Neuron (in vitro differentiated cells): Measurements from ENCODE around the gene NBEA.

Experiments used
- H2AFZ ChIP-seq: one replicate; pipeline ENCODE4 v1.6.1; 2013; ENCODE audit warnings: low read depth, mild to moderate bottlenecking, inconsistent platforms, low read length, moderate library complexity
- H3K27me3 ChIP-seq: one replicate; pipeline ENCODE4 v1.6.1; 2013; ENCODE audit warnings: low read length; ENCODE audit not compliant: insufficient read depth
- H3K36me3 ChIP-seq: one replicate; pipeline ENCODE4 v1.6.1; 2013; ENCODE audit warnings: low read length; ENCODE audit not compliant: insufficient read depth
- H3K4me1 ChIP-seq: one replicate; pipeline ENCODE4 v1.6.1; 2013; ENCODE audit warnings: low read length; ENCODE audit not compliant: insufficient read depth
- H3K4me3 ChIP-seq: 2 replicates; pipeline ENCODE4 v1.5.1; 2013; ENCODE audit warnings: mild to moderate bottlenecking, low read length, moderate library complexity
- H3K9me3 ChIP-seq: one replicate; pipeline ENCODE4 v1.6.1; 2013; ENCODE audit warnings: low read length

Gene NBEA

GRCh38 chr13:35485424-35485823 lies 543.4 kb downstream of the NBEA start:
- Histone ChIP-seq H3K9me3 (no peaks in the 10 kb centered on the region), H3K27me3 (no peaks in the 10 kb centered on the region), H2AFZ (no peak overlapping the region), H3K36me3 (no peaks in the 10 kb centered on the region), H3K4me1 (peaks cover 3% of the 10 kb centered on the region), H3K4me3 (no peak overlapping the region)

DNA sequence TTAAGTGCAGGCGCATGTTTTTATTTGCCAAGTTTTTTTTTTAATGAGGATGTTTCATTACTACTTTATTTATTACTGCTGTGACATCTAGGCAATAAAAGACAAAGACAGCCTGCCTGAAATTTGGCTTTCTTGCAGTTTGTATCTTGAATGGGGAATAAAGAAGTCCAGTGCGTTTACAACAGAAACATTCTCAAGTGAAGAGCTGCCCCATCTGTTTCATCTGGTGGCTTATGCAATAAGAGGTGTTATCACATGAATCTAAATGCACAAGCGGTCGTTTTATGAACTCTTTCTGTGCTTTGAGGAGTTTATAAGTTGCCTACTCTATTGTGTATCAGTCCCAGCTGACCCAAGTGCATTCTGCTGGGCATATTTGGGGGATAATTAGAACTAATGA lies 547.0 kb downstream of the NBEA start:
- no peak overlapping the region for H3K4me3 ChIP-seq
- no peaks in the 10 kb centered on the region for H3K9me3 ChIP-seq
- H3K4me1 ChIP-seq = peaks cover 3% of the 10 kb centered on the region
- no peak overlapping the region for H2AFZ ChIP-seq
- H3K36me3 ChIP-seq = no peaks in the 10 kb centered on the region
- no peaks in the 10 kb centered on the region for H3K27me3 ChIP-seq

DNA sequence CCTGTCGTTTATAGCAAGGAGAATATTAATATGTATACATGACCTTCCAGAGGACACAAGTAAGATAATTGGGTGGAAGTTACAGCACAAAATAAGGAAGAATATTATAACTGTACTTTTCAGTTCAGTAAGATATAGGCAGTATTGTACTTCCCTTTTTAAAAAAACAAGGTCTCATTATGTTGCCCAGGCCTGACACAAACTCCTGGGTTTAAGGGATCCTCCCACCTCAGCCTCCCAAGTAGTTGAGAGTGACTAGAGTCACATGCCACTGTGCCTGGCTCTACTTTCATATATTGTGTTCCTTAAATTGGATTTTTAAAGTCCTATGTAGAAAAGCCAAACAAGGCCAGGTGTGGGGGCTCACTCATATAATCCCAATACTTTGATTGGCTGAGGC lies 553.9 kb downstream of the NBEA start:
- Histone ChIP-seq H2AFZ (no peak overlapping the region), H3K4me1 (peaks cover 24% of the 10 kb centered on the region), H3K9me3 (no peaks in the 10 kb centered on the region), H3K27me3 (no peaks in the 10 kb centered on the region), H3K36me3 (no peaks in the 10 kb centered on the region), H3K4me3 (no peak overlapping the region)

- H3K4me3 ChIP-seq = no peak overlapping the region
- H2AFZ ChIP-seq = no peak overlapping the region
- no peaks in the 10 kb centered on the region for H3K36me3 ChIP-seq
- no peaks in the 10 kb centered on the region for H3K27me3 ChIP-seq
- peaks cover 31% of the 10 kb centered on the region for H3K4me1 ChIP-seq
- H3K9me3 ChIP-seq = no peaks in the 10 kb centered on the region
These were observed 554.8 kb downstream of the NBEA start for GRCh38 chr13:35496761-35497386.

GRCh38 chr13:35498231-35498630 lies 556.2 kb downstream of the NBEA start:
- Histone ChIP-seq H3K36me3 (no peaks in the 10 kb centered on the region), H3K4me1 (peaks cover 38% of the 10 kb centered on the region), H3K9me3 (no peaks in the 10 kb centered on the region)

GRCh38 chr13:35499196-35499662 lies 557.2 kb downstream of the NBEA start:
- no peaks in the 10 kb centered on the region for H3K9me3 ChIP-seq
- H3K27me3 ChIP-seq = no peaks in the 10 kb centered on the region
- no peak overlapping the region for H3K4me3 ChIP-seq

More at GRCh38 chr13:35498231-35498630, 556.2 kb downstream of the NBEA start:
- no peaks in the 10 kb centered on the region for H3K27me3 ChIP-seq
- H2AFZ ChIP-seq = no peak overlapping the region
- H3K4me3 ChIP-seq = no peak overlapping the region

GRCh38 chr13:35499676-35500075 lies 557.6 kb downstream of the NBEA start:
- Histone ChIP-seq H3K9me3 (no peaks in the 10 kb centered on the region), H3K27me3 (no peaks in the 10 kb centered on the region), H3K4me1 (peaks cover 38% of the 10 kb centered on the region), H2AFZ (no peak overlapping the region), H3K4me3 (no peak overlapping the region), H3K36me3 (no peaks in the 10 kb centered on the region)

More at GRCh38 chr13:35499196-35499662, 557.2 kb downstream of the NBEA start:
- peaks cover 38% of the 10 kb centered on the region for H3K4me1 ChIP-seq
- H2AFZ ChIP-seq = no peak overlapping the region
- no peaks in the 10 kb centered on the region for H3K36me3 ChIP-seq

- Histone ChIP-seq H3K4me1 (peaks cover 38% of the 10 kb centered on the region), H3K4me3 (no peak overlapping the region), H3K36me3 (no peaks in the 10 kb centered on the region)
These were observed 558.1 kb downstream of the NBEA start for GRCh38 chr13:35500144-35500543.

GRCh38 chr13:35501661-35502235 lies 559.7 kb downstream of the NBEA start:
- Histone ChIP-seq H3K36me3 (no peaks in the 10 kb centered on the region), H3K9me3 (no peaks in the 10 kb centered on the region), H3K4me3 (no peak overlapping the region), H2AFZ (no peak overlapping the region), H3K4me1 (peaks cover 38% of the 10 kb centered on the region), H3K27me3 (no peaks in the 10 kb centered on the region)

More at GRCh38 chr13:35500144-35500543, 558.1 kb downstream of the NBEA start:
- no peak overlapping the region for H2AFZ ChIP-seq
- H3K27me3 ChIP-seq = no peaks in the 10 kb centered on the region
- H3K9me3 ChIP-seq = no peaks in the 10 kb centered on the region

GRCh38 chr13:35502456-35502855 lies 560.4 kb downstream of the NBEA start:
- Histone ChIP-seq H3K27me3 (no peaks in the 10 kb centered on the region), H3K4me1 (peaks cover 38% of the 10 kb centered on the region), H3K36me3 (no peaks in the 10 kb centered on the region), H3K4me3 (no peak overlapping the region), H2AFZ (no peak overlapping the region), H3K9me3 (no peaks in the 10 kb centered on the region)

DNA sequence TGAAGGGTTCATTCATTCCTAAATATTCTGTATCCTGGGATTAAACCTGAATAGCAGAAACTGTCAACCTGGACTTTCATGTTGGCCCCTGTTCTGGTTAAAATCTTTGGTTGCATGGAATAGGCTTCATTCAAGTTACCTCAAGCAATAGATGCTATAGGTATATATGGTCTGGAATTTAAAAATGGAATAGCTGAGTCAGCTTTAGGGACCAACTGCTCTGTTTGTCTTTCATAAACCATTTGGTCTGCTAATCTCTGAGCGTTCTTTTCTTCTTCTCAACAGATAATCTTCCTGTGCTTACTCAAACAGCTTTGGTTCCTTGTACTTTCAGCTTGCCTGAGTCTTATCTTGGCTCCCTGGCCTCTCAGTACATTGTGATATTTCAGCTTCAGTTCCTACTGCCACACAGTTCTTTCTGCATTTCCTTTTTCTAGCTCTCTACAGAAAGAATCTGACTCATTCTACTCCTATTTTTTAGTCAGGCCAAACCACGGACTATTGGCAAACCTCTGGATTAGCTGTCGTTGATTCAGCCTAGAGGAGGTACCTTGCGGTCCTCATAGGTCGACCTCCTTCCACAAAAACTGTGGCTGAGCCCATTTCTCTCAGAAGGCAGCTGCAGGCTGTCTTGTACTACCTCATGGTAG lies 570.3 kb downstream of the NBEA start:
- Histone ChIP-seq H3K4me1 (no peaks in the 10 kb centered on the region), H3K9me3 (no peaks in the 10 kb centered on the region), H2AFZ (no peak overlapping the region), H3K4me3 (no peak overlapping the region), H3K27me3 (no peaks in the 10 kb centered on the region), H3K36me3 (no peaks in the 10 kb centered on the region)

GRCh38 chr13:35514061-35514477 lies 572.0 kb downstream of the NBEA start:
- Histone ChIP-seq H3K4me3 (no peak overlapping the region), H3K27me3 (no peaks in the 10 kb centered on the region), H3K4me1 (no peaks in the 10 kb centered on the region), H3K9me3 (no peaks in the 10 kb centered on the region), H2AFZ (no peak overlapping the region), H3K36me3 (no peaks in the 10 kb centered on the region)

DNA sequence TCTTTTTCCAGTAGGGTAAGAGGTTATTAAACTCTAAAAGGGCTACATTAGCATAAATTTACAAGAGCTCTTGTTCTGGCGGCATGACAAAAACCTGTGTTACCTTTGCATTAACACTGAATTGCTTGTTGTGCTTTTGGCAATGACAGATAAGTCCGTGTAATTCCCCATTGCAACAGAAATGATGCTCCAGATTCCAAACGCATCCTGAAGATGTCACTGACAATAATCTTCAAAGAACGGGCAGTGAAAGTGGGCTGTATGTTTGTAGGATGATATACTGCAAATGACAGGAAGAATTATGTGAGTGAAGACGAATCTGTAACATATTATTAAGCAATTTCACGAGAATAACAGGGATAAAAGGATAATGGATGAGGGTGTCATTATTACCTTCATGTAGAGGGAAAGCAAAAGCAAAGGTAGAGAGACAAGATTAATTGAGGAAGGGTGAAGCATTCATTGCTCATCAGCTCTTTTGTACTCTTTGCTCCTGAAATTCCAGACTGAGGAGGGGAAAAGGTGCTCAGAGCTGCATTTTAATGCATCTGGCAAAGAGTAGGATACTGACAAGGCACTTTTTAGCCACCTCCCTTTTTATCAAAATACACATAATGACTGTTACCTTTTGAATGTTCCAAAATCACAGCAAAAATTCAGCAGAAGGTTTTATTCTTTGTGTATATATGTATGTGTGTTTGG lies 572.9 kb downstream of the NBEA start:
- Histone ChIP-seq H3K4me3 (no peak overlapping the region), H3K9me3 (no peaks in the 10 kb centered on the region), H3K4me1 (no peaks in the 10 kb centered on the region), H3K36me3 (no peaks in the 10 kb centered on the region), H3K27me3 (no peaks in the 10 kb centered on the region), H2AFZ (no peak overlapping the region)
